Left cardiac atrium (tissue), 4 donors: ENCODE data around the gene MYOM1. TPM values are rescaled to one million over a fixed set of nuclear protein-coding genes. Genes with fewer than 3 reads are reported as not detected.
"Not testable (repeated sequence)": the region's sequence is repeated elsewhere in the genome, so short reads cannot be mapped to it uniquely, and the experiment has no call there.

Experiments
- ATAC-seq, 2 donors: fragments of 200-7000 bp; cut with Tn5 transposase; one replicate each; pipeline ENCODE4 v1.9.1; 2020; ENCODE audit warnings: mild to moderate bottlenecking in 2 of 2, moderate library complexity in 2 of 2
- DNase-seq: peaks from one replicate; pipeline ENCODE4 v3.0.0-alpha.2; 2020
- intact Hi-C, 2 donors: fragments of 100-400 bp; cut with DNase I; formaldehyde crosslinking; loops; one replicate each; pipeline versions ENCODE4 v1.14.1 to v1.15.1; 2022 to 2023
- total RNA-seq, 2 donors: library from RNA; stranded (reverse); fragmentation: NEBNext Ultra II Directional; extraction: Animal tissue kit (Norgen Biotek cat#: 25700); gene quantifications; one replicate each; pipeline ENCODE4 v1.2.1, GENCODE V29; 2021
- donor health status: DM: no; HTN: yes; CAD: no.
- donor health status: DM: no; HTN: yes; CAD: no; lungs with severe emphysema.
- donor health status: DM: yes; HTN: yes; CAD: no.
- donor health status: Dilated cardiomyopathy.

MYOM1 gene
- total RNA-seq, 2 donors from 2014 or later: 263 to 351 TPM

DNA sequence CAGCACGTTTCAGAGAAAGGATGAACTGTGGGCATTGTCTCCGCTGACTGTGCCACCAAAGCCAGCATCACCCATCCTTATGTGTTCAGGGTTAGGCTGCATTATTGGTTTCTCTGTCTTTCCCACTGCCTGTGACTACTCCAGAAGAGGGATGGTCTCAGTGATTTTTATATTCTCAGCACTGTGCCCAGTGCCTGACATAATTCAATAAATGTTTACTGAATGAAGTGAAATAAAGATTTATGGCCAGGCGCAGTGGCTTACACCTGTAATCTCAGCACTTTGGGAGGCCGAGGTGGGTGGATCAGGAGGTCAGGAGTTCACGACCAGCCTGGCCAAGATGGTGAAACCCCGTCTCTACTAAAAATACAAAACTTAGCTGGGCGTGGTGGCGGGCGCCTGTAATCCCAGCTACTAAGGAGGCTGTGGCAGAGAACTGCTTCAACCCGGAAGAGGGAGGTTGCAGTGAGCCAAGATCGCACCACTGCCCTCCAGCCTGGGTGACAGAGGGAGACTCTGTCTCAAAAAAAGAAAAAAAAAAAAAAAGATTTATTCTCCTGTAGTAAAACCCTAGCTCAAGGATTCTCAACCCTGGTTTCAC is 21.4 kb downstream of the MYOM1 start:
- ATAC-seq, DNase-seq, intact Hi-C loops: not testable (repeated sequence)

DNA sequence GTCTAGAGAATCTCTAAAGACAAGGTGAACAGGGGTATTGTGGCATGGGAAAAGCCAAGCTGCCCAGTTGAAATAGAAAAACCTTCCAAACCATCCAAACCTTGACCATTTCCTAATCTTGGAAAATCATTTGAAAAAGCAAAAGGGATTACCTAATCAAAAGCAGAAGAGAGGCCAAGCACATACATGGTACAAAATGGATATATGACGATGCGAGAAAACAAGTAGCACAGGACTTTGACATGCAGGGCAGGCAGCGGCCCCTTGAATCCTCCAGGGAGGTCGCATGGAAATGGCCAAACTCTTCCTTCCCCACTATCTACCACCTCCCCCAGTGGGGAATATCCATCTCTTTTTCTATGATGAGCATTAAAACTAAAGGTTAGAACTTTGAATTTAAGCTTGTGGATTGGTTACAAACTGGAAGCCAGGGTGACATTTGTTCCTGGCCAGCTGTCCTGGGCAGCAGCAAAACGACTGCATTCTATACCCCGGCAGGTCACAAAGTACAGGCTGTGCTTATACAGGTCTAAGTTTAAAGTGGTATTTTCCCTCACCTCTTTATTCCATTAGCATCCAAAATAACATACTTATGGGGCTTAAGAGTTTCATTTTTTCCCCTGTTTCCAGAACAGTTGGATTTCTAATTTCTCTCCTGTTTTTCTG is 24.7 kb downstream of the MYOM1 start:
- ATAC-seq (no peak), DNase-seq (no peak)
- intact Hi-C loops: no loop called here

DNA sequence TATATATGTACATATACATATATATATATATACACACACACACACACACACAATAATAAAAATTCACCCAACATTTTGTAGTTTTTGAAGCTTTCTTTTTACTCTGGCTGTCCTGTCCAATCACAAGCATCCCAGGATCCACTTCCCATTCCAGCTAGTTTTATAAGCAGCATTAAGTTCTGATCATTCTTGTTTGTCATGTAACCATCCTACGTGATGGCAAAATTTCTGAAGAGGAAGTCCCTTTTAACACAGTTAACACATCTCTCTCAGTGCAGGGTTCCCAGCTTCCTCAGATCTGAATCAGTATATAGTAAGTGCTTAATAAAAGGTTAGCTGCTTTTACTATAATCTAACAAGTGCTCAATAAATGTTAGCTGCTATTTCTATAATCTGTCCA is 26.4 kb downstream of the MYOM1 start:
- no peak for DNase-seq
- intact Hi-C loops: no loop called here
- no peak for ATAC-seq

DNA sequence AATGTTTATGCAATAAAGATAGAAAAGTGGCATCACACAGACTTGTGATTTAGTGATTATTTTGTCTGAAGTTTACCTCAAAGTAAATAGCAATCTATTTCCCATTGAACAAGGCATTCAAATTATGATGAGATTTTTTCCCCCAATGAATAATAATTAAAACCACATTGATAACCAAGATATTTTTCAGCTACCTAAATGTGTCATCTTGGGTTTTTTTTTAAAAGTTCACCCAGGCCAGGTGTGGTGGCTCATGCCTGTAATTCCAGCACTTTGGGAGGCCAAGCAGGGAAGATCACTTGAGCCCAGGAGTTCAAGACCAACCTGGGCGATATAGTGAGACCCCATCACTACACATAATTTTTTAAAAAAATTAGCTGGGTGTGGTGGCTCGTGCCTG is 27.0 kb downstream of the MYOM1 start:
- ATAC-seq: no peak
- intact Hi-C loops: no loop called here

DNA sequence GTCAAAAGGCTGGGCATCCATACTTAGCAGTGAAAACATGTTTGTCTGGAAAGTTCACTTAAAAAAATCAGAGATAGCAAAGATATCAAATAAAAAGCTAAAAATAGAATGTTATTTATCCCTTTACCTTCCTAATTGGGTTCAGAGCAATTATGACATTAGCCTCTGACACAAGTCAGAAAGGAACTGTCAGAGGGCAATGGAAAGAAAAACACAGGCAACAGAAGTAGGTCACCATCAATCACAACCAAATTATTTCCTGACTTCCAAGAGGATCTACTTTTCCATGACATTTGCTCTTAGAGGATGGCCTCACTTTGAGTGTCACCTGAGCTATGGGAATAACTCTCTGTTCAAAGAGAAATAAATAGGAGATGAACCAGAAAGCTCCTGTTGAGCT is 27.5 kb downstream of the MYOM1 start:
- DNase-seq (no peak), ATAC-seq (no peak)
- intact Hi-C loops: no loop called here

More for the DNA sequence above, 27.0 kb downstream of the MYOM1 start:
- no peak for DNase-seq

DNA sequence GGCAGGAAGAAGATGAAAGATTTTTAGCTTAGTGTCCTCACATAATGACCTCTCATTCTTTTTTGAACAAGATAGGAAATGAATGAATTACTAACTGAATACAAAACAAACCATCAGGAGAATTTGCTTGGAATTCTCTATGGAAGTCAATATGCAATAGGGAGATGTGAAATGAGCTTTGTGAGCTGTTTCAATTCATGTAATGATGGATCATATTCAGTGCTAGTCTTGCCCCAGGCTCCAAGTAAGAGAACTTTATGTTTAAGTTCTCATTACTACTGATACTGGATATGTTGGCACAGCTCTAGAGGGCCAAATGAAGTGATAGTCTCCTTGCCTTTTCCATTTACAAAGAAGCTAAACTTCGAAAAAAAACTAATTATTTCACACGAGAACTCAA is 29.2 kb downstream of the MYOM1 start:
- intact Hi-C loops: no loop called here
- ATAC-seq (no peak), DNase-seq (no peak)

DNA sequence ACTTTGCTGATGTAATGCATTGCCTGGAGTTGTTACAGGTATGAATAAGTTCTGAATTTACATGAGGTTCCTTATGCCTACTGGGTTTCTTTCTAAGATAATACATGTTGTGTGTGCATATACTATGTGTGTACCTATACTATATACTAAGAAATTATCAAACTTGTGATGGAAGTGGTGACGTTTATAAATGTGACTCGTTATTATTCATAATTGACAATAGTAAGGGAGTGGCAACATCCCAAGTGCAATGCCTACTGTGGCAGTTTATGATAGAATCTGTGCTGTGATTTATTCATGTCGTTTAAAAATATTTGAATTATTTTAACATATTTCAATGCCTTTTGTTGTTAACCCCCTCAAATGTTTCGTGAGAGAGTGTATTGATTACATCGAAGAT is 29.9 kb downstream of the MYOM1 start:
- intact Hi-C loops: loop anchor here in 1 of 2 donors (5.0 kb wide), 2 partner anchors 32 to 57 kb away; partner anchors contain the start of gene MYL12A
- no peak for DNase-seq
- no peak for ATAC-seq

DNA sequence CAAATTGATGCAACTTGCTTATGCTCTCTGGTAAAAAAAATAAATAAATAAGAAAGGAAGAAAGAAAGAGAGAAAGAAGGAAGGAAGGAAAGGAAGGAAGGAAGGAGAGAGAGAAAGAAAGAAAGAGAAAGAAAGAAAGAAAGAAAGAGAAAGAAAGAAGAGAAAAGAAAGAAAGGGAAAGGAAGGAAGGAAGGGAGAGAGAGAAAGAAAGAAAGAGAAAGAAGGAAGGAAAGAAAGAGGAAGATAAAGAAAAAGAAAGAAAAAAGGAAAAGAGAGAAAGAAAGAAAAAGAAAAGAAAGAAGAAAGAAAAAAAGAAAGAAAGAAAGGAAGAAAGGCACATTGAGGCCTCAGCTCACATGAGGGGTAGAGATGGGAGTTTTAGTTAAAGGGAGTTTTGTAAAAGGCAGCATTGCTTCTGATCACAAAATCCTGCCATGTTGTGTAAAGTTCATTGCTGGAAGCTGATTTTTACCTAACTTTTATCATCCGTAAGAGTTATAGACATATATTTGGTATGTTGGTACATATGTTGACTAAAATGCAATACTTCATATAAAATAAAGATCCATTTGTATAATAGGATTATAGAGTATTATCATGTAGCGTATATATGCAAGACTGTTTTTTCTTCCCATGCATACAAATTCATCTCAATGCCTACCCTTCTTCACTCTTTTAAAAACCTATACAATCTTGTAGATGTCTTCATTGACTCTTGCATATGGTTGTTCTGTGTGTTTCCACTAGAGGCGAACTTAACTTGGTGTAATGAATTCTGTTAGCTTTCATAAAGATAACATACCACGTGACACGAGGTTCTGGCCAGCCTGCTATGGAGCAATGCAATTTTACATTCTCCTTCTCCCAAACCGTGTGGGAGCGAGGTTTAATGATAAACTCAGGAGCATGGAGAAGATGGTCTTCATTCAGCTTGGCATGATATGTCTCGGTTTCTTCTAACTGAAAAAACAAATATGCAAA is 32.8 kb downstream of the MYOM1 start:
- intact Hi-C loops: loop anchor here in 1 of 2 donors (5.0 kb wide), 2 partner anchors 35 to 60 kb away; partner anchors contain the start of gene MYL12A
- DNase-seq: peak; percentile 28
- peak; percentile 53 to 71 for ATAC-seq

DNA sequence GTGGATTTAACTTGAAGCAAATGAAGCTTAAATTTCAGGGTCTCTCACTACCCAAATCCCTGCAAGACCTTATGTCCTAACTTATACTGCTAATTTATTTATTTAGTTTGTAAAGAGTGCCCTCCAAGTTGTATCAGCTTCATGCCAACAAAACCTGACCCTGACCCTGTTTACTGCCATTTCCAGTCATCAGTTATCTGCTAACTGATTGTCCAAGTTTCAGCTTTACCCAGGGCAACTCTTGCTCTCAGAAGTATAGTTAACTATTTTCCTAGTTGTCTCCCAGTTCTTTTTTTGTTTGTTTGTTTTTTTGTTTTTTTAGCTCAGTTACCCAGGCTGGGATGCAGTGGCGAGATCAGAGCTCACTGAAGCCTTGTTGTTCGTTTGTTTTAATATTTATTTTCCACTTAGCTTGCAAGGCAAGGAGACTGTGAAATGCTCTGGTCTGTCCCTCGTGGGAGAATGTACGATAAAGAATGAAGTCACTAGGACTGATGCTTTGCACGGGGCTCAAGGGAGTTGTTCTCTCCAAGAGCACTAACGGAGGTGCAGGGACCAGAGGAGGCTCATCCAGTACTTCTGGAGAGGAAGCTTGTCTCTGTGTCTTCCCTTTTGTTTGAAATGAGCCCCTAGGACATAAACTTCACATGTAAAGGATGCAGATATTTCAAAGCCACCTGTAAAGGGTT is 35.3 kb downstream of the MYOM1 start:
- intact Hi-C loops: no loop called here
- ATAC-seq: peak in 1 of 2 donors; percentile 31
- DNase-seq: no peak

DNA sequence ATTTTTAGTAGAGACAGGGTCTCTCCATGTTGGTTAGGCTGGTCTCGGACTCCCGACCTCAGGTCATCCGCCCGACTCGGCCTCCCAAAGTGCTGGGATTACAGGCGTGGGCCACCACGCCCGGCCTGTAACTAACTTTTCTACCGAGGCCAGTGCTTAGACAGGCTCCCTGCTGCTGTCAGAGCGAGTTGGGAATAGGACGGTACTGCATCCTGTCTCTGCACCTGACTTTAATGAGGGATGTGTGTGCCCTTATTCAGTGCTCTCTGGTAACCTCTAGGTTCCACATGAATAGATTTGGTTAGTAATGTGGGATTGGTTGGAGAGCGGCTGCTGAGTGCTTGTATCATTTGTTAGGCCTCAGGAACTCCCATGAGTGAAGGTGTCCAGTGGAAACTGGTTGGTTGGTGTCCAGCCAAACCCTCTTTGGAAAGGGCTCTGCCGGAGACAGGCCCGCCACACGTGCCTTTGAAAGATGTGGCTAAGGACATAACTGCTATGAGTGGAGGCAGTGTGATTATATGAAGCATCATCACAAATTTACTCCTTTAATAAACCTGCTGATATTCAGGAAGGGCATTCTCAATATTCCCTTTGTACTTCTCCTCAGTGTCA is 36.6 kb downstream of the MYOM1 start:
- ATAC-seq: peak; percentile 28 to 60
- DNase-seq: no peak
- intact Hi-C loops: no loop called here

DNA sequence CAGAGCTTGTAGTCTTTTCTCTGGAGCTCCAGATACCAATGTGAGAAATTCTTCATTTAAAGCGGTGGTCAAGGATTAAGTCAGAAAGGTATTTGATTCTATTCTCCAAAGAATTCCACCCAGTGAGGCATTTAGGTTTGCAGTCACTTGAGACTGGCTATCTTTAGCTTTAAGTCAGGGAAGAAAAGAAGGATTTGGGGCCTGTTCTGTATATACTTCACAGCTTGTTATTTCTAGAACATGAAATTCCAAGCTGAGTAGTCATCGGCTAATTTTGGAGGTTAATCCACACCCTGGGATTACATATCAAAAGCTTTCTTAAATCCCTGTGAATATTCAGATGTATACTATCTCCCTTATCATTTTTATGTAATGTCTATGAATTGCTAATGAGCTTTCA is 39.4 kb downstream of the MYOM1 start:
- DNase-seq (no peak), ATAC-seq (peak in 1 of 2 donors; percentile 21)
- intact Hi-C loops: no loop called here

DNA sequence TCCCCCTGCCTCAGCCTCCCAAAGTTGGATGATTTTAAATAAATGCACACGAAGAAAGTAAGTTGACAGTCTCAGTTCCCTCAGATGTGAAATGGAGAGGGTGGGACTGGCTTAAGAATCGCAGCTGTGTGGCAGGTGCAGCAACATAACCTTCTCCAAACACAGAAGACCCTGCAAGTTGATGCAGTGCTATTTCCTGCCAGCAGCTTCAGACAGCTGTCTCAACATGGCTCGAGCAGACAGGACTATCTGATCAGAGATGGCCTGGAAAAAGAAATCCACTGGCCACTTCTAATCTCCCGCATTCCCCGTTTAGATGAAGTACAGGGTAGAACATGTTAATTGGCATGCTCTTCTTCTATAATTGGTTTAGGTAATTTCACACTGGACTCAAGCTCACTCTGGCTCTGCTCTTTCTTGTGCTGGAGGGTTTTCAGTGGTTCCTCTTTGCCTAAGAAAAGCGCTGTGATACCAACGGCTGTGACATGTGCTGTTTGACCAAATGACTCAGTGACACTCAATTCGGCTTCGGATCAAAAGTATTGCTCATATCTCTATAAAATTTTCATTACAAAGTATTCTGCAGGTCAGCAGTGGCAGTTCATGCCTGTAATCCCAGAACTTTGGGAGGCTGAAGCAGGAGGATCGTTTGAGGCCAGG is 40.2 kb downstream of the MYOM1 start:
- no peak for DNase-seq
- ATAC-seq: peak; percentile 9 to 37
- intact Hi-C loops: loop anchor here (5.0 to 10.0 kb wide), 2 partner anchors 63 to 65 kb away; partner anchors contain the start of gene MYL12A (in 1 of the 2)

DNA sequence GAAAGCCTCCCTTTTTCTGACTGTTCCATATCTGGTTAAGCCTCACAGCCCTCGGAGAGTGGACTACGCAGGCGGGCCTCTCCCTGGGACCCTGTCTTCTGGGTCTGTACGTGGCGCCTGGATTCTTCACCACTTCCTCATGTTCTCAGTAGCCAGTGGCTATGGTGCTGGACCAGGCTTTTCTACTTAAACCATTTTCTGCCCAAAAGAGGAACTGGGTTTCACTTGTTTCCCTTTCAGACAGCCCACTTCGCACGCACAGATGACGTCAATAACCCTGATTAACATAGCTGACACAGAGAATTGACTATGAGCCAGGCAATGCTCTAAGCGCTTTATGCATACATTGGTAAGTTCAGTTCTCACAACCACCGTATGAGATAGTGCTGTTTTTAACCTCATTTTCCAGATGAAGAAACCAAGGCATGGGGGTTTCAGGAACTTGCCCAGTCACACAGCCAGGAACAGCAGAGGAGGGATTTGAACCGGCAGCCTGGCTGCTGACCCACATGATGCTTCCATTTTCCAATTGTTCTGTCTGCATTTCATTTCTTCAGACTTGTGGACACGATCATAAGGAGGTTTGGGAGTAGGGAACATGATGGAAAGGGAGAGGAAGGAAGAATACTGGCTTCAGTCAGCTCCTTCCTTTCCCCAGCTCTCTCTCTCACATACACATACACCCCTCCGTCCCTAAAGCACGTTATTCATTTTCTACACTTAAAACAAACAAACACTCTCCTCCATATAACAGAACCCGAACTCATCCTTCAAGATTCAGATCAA is 41.7 kb downstream of the MYOM1 start:
- ATAC-seq (peak; percentile 64 to 80), DNase-seq (peak; percentile 64)
- intact Hi-C loops: loop anchor here (5.0 to 10.0 kb wide), 2 partner anchors 64 to 67 kb away; partner anchors contain the start of gene MYL12A (in 1 of the 2)

DNA sequence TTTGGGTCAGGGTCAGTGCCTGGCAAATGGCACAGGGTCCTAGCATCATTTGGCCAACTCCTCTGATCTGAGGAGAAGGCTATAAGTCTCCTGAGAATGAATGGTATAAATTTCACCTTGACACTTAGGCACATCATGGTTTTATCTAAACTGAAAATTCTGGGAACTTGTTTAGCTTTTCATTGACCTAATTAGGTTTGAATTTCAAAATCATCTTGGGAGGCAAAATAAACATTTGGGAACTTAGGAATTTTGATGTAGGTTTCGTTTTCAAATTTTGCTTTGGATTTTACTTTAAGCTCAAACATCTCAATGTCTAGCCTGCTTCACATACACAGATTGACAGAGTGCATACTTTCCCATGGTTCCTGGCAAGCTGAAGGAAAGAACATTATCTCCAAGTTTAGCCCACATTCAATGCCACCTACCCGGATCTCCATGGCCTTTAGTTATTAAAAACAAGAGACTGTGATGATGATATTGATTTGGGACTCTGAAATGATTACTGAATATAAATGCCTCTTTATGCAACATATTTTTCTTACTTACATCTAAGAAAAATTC is 44.5 kb downstream of the MYOM1 start:
- DNase-seq (no peak), ATAC-seq (no peak)
- intact Hi-C loops: loop anchor here (5.0 to 10.0 kb wide), 2 partner anchors 67 to 70 kb away; partner anchors contain the start of gene MYL12A (in 1 of the 2)

DNA sequence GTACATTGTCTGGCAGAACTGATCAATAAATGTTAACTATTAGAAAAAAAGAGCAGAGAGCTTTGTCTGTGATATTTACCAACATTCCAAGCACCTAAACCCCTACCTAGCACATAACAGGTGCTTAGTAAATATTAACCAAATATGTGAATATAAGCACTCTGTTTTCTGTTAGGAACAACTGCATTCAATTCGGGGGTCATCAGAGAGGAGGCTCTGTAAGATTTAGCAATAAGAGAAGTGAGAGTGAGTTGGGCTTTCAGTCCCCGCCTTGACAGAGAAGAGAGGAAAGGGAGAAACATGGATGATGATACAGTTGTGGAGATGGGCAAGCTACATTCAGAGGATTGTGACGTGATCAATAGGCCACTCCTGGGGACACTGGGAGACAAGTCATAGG is 47.7 kb downstream of the MYOM1 start:
- DNase-seq (no peak), ATAC-seq (peak in 1 of 2 donors; percentile 37)
- intact Hi-C loops: loop anchor here in 1 of 2 donors (10.0 kb wide), 1 partner anchor 73 kb away; the partner anchor contains the start of gene MYL12A

DNA sequence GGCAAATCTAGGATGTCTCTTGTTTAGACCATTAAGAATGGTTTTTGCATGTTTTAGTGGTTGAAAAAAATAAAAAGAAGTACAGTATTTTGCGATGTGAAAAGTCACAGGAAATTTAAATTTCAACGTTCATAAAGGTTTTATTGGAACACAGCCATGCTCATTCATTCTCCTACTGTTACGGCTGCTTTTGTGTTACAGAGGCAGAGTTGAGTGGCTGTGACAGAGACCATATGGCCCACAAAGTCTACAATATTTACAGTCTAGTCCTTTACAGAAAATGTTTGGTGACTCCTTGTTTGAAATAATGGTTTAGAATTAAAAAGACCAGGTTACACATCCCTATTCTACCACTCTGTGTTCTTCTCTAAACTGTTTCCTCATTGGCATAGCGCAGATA is 48.1 kb downstream of the MYOM1 start:
- ATAC-seq (no peak), DNase-seq (no peak)
- intact Hi-C loops: loop anchor here in 1 of 2 donors (10.0 kb wide), 1 partner anchor 73 kb away; the partner anchor contains the start of gene MYL12A
